ENCODE measurements around the gene VPREB1.
"Not testable (repeated sequence)": the region's sequence is repeated elsewhere in the genome, so short reads cannot be mapped to it uniquely, and the experiment has no call there.

The VPREB1 gene

GRCh38 chr22:22245935-22246525 lies 1.4 kb downstream of the VPREB1 start:
- DNase-seq (ENCODE audit: low read depth): no peak

- DNase-seq (ENCODE audit: low read depth): no peak
These were observed 2.1 kb downstream of the VPREB1 start for GRCh38 chr22:22246706-22247105.

GRCh38 chr22:22248878-22249277 lies 4.3 kb downstream of the VPREB1 start:
- no peak for DNase-seq (ENCODE audit: low read depth)

- DNase-seq (ENCODE audit: low read depth): not testable (repeated sequence)
These were observed 6.1 kb downstream of the VPREB1 start for GRCh38 chr22:22250651-22251050.

GRCh38 chr22:22256133-22256532 lies 11.5 kb downstream of the VPREB1 start:
- not testable (repeated sequence) for DNase-seq (ENCODE audit: low read depth)

GRCh38 chr22:22258597-22259415 lies 14.2 kb downstream of the VPREB1 start:
- DNase-seq (ENCODE audit: low read depth): not testable (repeated sequence)

- not testable (repeated sequence) for DNase-seq (ENCODE audit: low read depth)
These were observed 15.6 kb downstream of the VPREB1 start for GRCh38 chr22:22260169-22260568.

- DNase-seq (ENCODE audit: low read depth): not testable (repeated sequence)
These were observed 16.0 kb downstream of the VPREB1 start for GRCh38 chr22:22260586-22260985.

- DNase-seq (ENCODE audit: low read depth): not testable (repeated sequence)
These were observed 17.9 kb downstream of the VPREB1 start for GRCh38 chr22:22262332-22263074.

GRCh38 chr22:22263823-22264222 lies 19.2 kb downstream of the VPREB1 start:
- DNase-seq (ENCODE audit: low read depth): not testable (repeated sequence)

GRCh38 chr22:22270036-22270676 lies 25.6 kb downstream of the VPREB1 start:
- DNase-seq (ENCODE audit: low read depth): not testable (repeated sequence)

GRCh38 chr22:22277423-22277822 lies 32.8 kb downstream of the VPREB1 start:
- not testable (repeated sequence) for DNase-seq (ENCODE audit: low read depth)

GRCh38 chr22:22284962-22285756 lies 40.6 kb downstream of the VPREB1 start:
- not testable (repeated sequence) for DNase-seq (ENCODE audit: low read depth)

GRCh38 chr22:22286390-22287105 lies 42.0 kb downstream of the VPREB1 start:
- not testable (repeated sequence) for DNase-seq (ENCODE audit: low read depth)

- DNase-seq (ENCODE audit: low read depth): not testable (repeated sequence)
These were observed 42.6 kb downstream of the VPREB1 start for GRCh38 chr22:22287106-22287626.

- not testable (repeated sequence) for DNase-seq (ENCODE audit: low read depth)
These were observed 45.1 kb downstream of the VPREB1 start for GRCh38 chr22:22289666-22290065.

GRCh38 chr22:22291129-22291806 lies 46.7 kb downstream of the VPREB1 start:
- DNase-seq (ENCODE audit: low read depth): not testable (repeated sequence)

- not testable (repeated sequence) for DNase-seq (ENCODE audit: low read depth)
These were observed 48.1 kb downstream of the VPREB1 start for GRCh38 chr22:22292656-22293055.

- not testable (repeated sequence) for DNase-seq (ENCODE audit: low read depth)
These were observed 48.9 kb downstream of the VPREB1 start for GRCh38 chr22:22293436-22293835.

GRCh38 chr22:22294641-22295040 lies 50.1 kb downstream of the VPREB1 start:
- not testable (repeated sequence) for DNase-seq (ENCODE audit: low read depth)

All from activated T-cell treated with anti-CD3 and anti-CD28 coated beads for 24 hours (primary cell).